GM18507 (cell line): ENCODE results near the gene MAGEA8.
A peak's percentile ranks its signal among the peaks of the same experiment; 100 is the strongest.
"Not testable (repeated sequence)": the region's sequence is repeated elsewhere in the genome, so short reads cannot be mapped to it uniquely, and the experiment has no call there.

Experiments
- DNase-seq: peaks from one replicate; pipeline ENCODE4 v3.0.0; 2011; ENCODE audit warnings: low read depth; ENCODE audit not compliant: insufficient read length; ENCODE audit errors: extremely low spot score
- FAIRE-seq: peaks from 2 replicates; lab custom pipeline; 2011; peaks lifted over from hg19 to GRCh38; lab: Jason Lieb, UNC

MAGEA8 gene, protein sequence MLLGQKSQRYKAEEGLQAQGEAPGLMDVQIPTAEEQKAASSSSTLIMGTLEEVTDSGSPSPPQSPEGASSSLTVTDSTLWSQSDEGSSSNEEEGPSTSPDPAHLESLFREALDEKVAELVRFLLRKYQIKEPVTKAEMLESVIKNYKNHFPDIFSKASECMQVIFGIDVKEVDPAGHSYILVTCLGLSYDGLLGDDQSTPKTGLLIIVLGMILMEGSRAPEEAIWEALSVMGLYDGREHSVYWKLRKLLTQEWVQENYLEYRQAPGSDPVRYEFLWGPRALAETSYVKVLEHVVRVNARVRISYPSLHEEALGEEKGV

DNA sequence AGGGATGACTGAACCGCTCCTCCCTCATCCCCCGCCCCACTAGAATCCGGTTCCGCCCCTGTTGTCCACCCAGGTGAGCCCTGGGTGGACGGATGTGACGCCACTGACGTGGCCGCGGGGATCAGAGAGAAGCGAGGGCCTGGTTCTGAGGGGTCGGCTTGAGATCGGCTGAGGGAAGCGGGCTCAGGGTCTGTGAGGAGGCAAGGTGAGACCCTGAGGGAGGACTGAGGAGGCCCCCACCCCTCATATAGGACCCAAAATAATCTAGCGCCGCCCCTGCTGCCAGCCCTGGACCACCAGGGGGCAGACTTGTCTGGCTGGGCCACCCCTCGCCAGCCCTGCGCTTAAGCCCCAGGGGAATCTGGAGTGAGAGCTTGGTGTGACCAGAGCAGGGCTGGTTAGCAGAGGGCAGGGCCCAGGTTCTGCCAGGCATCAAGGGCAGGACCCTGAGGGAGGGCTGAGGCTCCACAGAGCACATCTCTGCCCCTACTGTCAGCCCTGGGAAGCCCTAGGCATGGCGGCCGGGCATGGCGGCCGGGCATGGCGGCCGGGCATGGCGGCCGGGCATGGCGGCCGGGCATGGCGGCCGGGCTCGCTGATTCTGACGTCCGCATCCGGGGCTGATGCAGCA, at the start of gene MAGEA8:
Gene MAGEA8, plus strand, starts transcription at position 103 of the 631 bp plus-strand sequence. CDS start 3,090 bp downstream, outside the sequence.
- DNase-seq (no peak), FAIRE-seq (no peak)

DNA sequence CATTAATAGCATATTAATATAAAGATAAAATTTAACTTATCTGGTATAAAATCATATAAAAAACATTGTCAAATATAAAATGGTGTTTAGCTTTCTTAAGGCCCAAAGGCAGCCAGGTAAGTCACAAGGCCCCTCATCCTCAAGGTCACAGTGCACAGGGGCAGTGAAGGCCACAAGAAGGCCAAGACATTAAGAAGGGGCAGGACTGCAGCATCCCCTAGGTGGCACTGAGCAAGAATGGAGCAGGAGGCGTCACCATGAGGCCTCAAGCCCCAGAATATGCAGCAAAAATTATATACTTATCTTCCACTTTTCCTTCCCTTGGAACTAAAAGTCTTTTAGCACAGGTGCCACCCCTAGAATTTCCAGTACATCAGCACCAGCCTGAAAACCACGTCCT, 49.5 kb upstream of the MAGEA8 start:
- DNase-seq (no peak), FAIRE-seq (no peak)

DNA sequence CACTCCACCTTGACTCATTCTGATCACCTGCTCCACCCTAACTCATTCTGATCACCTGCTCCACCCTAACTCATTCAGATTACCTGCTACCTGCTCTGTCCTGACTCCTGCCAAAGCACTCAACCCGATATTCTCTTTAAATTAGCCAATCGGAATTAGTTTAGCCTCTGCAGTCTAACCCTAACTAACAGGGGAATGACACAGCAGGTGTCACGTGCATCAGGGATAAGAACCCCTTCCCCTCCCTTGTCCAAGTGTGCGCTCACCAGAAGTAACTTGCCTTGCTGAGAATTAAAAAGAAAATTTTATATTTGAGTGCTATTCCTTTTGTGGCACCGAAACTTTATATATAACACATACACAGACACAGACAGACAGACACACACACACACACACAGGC, 44.3 kb upstream of the MAGEA8 start:
- not testable (repeated sequence) for FAIRE-seq, DNase-seq

DNA sequence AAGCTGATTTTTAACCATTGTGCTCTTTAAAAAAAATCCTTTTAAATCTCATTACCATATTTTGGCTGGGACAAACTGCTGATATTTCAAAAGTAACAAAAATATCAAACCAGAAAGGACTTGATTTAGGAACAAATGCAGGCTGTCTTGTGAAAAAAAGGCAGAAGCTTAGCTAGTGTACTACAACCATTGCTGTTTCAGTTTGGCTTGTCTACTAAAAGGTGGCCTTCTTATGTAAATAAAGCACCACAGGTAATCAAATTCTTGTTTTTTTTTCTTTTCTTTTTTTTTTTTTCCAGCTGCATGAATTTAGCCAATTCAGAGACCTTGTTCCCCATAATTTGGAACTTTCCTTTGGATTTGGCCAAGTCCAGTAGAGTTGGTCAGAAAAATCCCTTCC, 43.8 kb upstream of the MAGEA8 start:
- FAIRE-seq (peak; percentile 60), DNase-seq (no peak)

DNA sequence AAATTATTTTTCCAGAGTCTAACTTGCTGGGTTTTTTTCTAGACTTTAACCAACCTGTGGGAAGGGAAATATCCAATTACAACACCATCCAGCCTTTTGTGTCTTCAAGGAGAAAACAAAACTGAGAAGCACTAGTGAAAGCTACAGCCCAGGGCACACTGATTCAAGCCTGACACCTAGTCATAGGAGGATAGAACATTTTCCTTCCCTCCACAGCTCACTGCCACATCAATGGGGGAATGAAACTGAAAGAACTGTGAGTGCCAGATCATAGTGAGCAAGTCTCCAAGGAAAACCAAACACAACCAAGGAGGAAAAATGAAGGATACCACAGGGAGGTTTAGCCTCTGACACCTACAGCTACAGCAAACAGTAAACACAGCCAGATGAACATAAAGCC, 43.3 kb upstream of the MAGEA8 start:
- FAIRE-seq = peak; percentile 88

DNA sequence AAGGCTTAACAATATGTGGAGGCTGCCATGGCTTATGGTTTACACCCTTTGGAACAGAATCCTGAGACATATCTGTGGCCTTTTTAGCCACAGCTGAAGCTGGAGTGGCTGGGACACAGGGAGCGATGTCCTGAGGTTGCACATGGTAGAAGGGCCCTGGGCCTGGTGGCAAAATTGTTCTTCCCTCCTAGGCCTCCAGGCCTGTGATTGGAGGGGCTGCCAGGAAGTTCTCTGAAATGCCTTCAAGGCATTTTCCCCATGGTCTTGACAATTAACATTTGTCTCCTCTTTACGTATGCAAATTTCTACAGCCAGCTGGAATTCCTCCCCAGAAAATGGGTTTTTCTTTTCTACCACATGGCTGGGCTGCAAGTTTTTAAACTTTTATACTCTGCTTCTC, 39.1 kb upstream of the MAGEA8 start:
- DNase-seq (no peak), FAIRE-seq (no peak)

More for the DNA sequence above, 43.3 kb upstream of the MAGEA8 start:
- peak; percentile 8 for DNase-seq

DNA sequence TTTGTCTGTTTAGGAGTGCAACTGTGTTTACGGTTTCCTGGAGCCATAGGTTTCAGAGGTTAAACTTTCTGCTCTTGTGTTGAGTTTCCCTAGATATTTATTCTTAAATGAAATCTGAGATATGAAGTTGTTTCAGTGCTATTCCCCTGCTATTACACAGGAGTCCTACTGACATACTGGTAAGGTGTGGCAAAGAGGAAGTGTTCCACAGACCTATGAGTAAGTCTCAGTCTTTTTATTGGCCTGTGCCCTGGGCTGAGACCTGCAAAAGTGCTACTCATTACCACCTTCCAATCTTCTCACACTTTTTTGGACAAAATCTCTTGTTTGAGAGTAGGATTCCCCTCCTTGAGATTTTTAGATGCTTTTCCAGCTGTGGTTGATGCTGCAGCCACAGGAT, 35.6 kb upstream of the MAGEA8 start:
- FAIRE-seq = no peak
- DNase-seq = no peak

DNA sequence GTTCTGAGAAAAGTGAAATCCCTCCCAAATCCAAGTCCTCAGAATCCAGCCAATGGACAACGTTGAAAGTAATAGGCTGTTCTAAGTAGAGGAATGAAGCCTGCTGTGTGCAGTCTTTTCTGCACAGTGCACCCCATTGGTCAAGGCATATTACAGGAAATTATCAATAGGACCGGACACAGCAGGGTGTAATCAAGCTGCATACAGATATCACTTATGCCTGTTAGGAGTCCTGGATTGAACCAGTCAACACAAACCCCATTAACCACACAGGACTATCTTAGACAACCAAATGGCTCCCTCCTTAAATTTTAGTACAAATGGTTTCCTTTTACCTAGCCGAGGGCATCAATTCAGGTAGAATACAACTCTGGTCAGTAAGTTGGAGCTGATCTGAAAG, 34.2 kb upstream of the MAGEA8 start:
- DNase-seq (no peak), FAIRE-seq (no peak)

DNA sequence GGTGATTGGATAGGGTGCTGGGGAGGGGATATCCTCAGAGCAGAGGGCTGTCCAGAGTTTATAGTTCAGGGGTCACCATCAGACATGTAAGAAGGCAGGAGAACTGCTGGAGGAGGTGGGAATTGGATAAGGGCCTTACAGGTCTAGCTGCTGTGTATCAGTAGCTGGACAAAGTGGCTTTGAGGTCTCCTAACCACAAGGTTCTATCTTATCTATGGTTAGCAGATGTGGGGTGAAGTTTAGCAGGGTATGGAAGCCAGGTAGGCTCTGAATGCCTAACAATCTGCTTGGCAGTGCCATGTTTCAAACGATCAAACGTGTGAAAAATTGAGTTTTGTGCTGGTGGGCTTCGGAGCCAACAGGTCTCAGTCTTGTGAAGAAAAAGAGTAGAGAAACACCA, 32.1 kb upstream of the MAGEA8 start:
- DNase-seq (no peak), FAIRE-seq (no peak)

DNA sequence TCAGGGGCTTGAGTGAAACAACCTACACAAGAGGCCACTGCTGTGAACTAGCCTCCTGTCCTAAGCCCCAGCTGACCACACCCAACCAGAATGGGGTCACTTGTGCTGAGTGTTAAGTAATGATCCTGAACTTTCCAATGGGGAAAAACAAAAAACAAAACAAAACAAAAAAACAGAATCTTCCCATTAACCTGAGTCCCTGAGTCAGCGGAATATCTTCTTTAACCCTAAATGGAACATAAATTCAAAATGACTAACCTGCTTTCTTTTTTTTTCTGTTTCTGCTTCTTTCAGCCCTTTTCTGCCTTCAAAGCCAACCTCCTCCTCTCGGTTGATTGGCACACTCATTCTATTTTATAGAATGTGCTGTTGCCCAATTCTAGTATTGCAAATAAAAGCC, 31.2 kb upstream of the MAGEA8 start:
- no peak for DNase-seq
- no peak for FAIRE-seq

DNA sequence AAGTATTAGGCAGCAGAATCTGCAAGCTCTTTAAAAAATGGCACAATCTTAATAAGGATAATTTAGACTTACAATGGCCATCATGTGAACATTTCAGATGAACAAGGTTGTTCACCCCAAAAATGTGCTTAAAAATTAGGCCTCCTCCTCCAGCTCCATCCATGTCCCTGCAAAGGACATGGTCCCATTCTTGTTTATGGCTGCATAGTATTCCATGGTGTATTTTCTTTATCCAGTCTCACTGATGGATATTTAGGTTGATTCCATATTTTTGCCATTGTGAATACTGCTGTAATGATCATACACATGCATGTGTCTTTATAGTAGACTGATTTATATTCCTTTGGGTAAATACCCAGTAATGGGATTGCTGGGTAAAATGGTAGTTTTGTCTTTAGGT, 29.1 kb upstream of the MAGEA8 start:
- DNase-seq (no peak), FAIRE-seq (peak; percentile 41)

DNA sequence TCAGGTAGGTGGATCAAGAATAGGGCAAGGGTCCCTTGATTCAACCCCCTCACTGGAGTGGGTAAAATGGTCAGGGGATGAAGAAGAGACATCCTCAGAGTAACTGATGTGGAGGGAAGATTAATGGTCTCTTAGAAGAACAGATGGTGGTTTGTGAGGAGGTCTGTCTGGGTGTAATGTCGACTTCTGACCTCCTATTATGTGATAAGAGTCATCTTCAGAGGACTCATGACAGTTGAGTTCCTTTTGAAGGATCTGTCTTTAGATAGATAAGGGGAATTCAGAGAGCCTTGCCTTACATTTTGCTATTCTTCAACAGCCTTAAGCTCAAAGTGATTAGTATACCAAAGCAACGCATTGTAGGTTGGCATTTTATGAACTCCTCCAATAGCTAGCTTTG, 27.1 kb upstream of the MAGEA8 start:
- FAIRE-seq (no peak), DNase-seq (no peak)

DNA sequence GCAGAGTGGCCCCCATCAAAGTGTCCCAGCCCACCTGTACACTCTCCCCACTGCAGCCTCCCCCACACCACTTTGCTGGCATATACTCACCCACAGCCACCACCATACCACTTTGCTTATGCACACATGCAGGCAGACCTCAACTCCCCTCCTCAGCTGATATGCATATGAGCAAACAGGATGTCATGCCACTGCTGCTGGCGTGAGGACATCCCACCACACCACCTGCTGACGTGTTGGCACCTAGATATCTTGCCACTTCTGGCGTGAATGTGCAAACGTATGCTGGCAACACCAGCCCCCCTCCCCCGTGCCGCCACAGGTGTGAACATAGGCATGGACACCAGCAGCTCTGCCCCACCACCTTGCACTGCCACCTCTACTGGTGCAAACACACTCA, 22.4 kb upstream of the MAGEA8 start:
- no peak for FAIRE-seq
- no peak for DNase-seq

DNA sequence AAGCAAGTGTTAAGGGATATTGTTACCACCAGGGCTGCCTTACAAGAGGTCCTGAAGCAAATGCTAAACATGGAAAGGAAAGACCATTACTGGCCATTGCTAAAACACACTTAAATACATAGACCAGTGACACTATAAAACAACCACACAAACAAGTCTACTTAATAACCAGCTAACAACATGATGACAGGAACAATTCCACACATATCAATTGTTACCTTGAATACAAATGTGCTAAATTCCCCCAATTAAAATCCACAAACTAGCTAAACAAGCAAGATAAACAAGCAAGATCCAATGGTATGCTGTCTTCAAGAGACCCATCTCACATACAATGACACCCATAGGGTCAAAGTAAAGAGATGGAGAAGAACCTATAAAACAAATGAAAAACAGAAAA, 20.5 kb upstream of the MAGEA8 start:
- FAIRE-seq (peak; percentile 51), DNase-seq (no peak)

DNA sequence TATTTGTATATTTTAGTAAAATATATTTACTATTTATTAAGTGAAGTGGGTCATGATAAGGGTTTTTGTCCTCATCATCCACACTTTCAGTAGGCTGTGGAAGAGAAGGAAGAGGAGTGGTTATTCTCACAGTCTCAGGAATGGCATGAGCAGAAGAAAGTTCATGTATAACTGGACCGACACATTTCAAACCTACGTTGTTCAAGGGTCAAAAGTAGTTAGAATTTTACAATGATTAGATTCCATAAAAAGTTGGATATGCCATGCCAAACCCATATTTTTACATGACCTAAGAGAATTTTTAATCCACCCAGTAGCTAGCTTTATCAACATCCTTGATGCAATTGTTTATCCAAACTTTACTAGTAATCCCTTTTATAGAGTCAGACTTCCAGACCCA, 15.6 kb upstream of the MAGEA8 start:
- no peak for FAIRE-seq
- no peak for DNase-seq

DNA sequence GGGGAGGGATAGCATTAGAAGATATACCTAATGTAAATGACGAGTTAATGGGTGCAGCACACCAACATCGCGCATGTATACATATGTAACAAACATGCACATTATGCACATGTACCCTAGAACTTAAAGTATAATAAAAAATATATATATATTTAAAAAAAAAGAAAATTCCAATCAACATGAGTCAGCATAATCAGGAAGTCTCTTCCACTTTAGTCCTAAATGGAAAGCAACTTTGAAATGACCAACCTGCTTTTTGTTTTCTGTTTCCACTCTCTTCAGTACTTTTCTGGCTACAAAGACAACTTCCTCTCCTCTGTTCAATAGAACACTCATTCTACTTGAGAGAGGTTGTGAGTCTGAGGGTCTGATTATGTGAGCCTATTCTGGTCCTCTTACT, 13.5 kb upstream of the MAGEA8 start:
- no peak for FAIRE-seq

DNA sequence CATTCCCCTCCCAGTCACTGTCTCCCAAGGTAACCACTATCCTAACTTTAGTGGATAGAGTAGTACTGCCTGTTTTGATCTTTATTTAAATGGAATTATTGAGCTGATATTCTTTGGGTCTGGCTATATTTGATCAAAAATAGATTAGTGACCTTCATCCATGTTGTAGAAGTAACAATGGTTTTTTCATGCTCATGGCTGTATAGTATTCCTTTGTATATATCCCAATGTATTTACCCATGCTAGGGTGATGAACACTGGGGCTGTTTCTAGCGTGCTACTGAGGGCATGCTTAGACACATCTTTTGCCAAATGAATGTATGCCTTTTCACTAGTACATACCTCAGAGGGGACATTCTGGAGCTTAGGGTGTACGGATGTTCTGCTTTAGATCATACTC, 10.1 kb upstream of the MAGEA8 start:
- FAIRE-seq (no peak), DNase-seq (no peak)

More for the DNA sequence above, 13.5 kb upstream of the MAGEA8 start:
- no peak for DNase-seq

DNA sequence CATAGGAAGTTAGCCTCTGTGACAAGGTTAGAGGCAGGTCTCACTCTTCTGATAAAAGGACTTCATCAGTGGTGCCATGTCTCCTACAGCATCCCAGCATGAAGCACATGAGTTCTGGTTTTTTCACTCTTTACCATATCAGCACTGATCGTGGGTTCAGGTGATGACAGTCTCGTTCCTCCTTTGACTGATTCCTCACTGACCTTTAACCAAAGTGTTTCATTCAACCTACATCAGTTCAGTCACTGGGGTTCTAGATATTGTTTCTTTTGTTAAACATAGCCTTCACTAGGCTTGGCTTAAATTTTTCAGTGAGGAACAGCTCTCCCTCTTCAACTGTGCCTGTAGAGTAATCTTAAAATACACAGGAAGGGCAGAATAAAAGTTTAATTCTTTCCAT, 9.6 kb upstream of the MAGEA8 start:
- peak; percentile 41 for FAIRE-seq
- DNase-seq = no peak

DNA sequence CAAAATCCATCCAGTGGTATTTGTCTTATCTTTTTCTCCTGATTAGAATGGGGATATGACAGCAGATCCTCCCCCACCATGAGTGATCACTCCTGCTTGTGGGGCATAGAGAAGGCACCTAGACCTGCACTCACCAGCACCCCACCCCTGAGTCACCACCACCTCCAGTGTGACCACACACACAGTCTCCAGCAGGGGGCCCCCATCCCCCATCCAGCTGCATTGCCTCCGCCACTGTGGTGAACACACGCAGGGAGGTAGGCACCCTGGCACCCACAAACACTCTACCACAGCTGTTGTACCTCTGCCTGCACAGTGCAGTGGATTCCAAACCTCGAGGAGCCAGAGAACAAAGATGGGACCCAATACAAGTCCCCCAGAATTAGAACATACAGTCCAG, 9.0 kb upstream of the MAGEA8 start:
- FAIRE-seq = peak; percentile 69
- DNase-seq = peak; percentile 12

DNA sequence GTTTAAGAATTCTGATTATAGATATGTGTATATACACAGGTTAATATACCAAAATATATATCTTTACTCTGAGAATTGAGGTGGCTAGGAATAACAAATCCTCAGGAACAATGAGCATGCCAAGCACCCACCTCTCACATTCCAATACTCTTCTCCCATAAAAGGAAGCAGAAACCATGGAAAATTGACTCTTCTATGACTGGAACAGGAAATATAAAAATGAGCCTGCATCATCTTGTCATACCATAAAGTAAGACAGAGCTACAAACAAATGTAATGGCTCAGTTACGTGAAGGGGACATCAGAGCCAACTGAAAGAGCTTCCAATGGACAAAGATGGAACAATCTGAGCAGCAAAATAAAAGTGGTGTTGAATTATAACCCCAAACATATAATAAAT, 3.8 kb upstream of the MAGEA8 start:
- no peak for DNase-seq

DNA sequence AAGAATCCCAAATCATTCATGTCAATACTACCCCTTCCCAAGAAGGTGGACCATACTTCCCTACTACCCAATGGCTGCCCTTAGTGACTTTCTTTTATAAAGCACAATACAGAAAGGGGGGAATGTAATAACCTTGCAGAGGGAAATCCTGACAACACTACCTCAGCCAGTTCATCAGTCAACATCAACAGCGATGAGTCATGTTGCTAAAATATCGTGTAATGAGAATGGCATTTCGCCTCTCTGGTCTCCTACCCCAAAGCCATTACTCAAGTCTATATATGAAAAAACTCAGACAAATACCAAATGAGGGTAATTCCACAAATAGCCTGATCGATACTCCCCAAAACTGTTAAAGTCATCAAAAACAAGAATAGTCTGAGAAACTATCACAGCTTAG, 3.3 kb upstream of the MAGEA8 start:
- FAIRE-seq = no peak
- DNase-seq = no peak

More for the DNA sequence above, 3.8 kb upstream of the MAGEA8 start:
- no peak for FAIRE-seq
